Skeletal muscle satellite cell (primary cell): ENCODE measurements around the gene SELENON.

ENCODE experiments used
- H3K27me3 ChIP-seq: 2 replicates; pipeline ENCODE4 v1.7.0; 2013; ENCODE audit warnings: low read length; ENCODE audit not compliant: control insufficient read depth, insufficient read depth
- H3K36me3 ChIP-seq: 2 replicates; pipeline ENCODE4 v1.7.0; 2013; ENCODE audit warnings: mild to moderate bottlenecking, control low read depth, low read length; ENCODE audit not compliant: insufficient read depth
- H3K4me1 ChIP-seq: 2 replicates; pipeline ENCODE4 v1.7.0; 2013; ENCODE audit warnings: low read length; ENCODE audit not compliant: control insufficient read depth, insufficient read depth
- H3K4me2 ChIP-seq: 2 replicates; pipeline ENCODE4 v1.7.0; 2013; ENCODE audit warnings: mild to moderate bottlenecking, low read length
- H3K4me3 ChIP-seq: 2 replicates; pipeline ENCODE4 v1.7.0; 2013; ENCODE audit warnings: low read length
- H3K9ac ChIP-seq: 2 replicates; pipeline ENCODE4 v1.7.0; 2013; ENCODE audit warnings: mild to moderate bottlenecking, low read depth, low read length, moderate library complexity
- H3K9me3 ChIP-seq: replicated peaks from 2 replicates; pipeline ENCODE4 v1.7.0; 2013; ENCODE audit warnings: mild to moderate bottlenecking, control low read depth, low read length

The SELENON gene

DNA sequence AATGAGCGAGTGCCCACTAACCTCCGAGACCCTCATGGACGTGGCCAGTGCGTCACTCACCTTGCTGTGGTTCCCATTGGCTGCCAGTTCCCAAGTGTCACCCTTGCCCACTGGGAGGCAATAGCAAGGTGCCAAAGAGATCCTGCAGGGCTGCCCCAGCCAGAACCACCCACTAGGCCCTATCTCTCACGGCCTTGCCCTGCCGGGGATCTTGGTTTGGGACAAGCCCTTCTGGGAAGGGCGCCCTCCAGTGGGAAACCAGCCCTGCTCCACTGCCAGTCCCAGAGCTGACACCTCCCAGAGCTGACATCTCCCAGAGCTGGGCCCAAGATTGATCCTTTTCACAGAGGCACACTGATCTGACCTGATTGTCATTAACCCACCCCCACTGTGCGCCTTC, 2.1 kb upstream of the SELENON start:
- Histone ChIP-seq H3K4me3 (no peak overlapping the region), H3K4me1 (peaks cover 7% of the 10 kb centered on the region), H3K4me2 (no peak overlapping the region), H3K9ac (no peak overlapping the region), H3K36me3 (no peaks in the 10 kb centered on the region), H3K27me3 (peaks cover 15% of the 10 kb centered on the region), H3K9me3 (no peaks in the 10 kb centered on the region)

DNA sequence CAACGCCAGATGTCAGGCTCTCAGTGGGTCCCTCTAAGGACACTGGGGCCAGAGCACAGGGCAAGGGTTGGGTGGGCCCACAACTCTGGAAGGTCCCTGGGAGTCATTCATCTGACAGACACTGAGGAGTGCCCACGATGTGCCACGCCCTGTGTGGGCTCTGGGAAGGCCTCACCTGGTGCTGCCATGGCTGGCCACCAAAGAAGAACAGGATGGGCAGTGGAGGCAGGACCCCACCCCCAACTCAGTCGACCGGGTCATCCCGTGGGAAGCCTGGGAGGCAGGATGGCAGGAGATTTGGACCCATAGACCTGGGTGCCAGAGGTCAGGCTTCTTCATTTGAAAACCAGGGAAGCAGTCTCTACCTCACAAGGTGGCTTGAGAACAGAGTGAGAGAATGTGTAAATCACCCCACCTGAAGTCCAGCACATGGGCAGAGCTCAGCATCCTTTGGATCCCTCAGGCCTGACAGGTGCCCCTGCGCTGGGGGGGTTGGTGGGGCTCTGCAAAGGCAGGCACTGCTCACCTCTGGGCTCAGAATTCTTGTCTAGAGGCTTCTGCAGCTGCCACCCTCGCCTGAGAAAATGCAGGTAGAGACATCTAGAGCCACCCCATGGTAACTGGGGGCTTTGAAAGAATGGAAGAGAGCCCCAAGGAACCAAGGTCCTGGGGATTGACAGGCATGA, 1.2 kb upstream of the SELENON start:
- H3K4me3 ChIP-seq, result no peak overlapping the region
- H3K9ac ChIP-seq, result no peak overlapping the region
- H3K9me3 ChIP-seq, result no peaks in the 10 kb centered on the region
- no peaks in the 10 kb centered on the region for H3K36me3 ChIP-seq
- H3K4me1 ChIP-seq, result peaks cover 8% of the 10 kb centered on the region
- peaks cover 12% of the 10 kb centered on the region for H3K27me3 ChIP-seq
- H3K4me2 ChIP-seq, result no peak overlapping the region

DNA sequence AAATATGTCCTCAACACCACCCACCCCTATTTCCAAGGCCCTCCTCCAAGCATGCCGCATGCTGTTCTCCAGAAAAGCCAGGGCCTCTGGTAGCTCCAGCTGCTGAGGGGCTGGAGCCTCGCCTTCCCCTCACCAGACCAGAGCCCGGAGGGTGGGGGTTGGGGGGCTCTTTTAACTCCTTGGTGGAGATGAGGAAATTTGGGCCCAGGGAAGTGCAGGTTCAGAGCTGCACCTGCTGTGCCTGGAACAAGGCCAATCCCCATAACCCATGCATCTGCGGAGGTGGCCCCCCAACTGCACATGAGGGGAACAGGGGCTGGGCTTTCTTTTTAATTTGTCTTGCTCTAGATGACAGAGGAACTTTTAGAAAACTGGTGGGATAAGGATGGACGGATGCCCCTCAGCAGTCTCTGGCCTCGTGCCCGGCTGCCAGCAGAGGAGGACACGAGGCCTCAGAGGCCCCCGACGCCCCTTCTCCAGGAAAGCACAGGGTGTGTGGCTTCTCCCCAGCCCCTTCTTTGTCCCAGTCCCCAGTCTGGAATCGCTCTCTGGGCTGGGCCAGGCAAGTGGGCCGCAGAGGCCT, 550 bp upstream of the SELENON start:
- H3K4me1 ChIP-seq, result peaks cover 13% of the 10 kb centered on the region

DNA sequence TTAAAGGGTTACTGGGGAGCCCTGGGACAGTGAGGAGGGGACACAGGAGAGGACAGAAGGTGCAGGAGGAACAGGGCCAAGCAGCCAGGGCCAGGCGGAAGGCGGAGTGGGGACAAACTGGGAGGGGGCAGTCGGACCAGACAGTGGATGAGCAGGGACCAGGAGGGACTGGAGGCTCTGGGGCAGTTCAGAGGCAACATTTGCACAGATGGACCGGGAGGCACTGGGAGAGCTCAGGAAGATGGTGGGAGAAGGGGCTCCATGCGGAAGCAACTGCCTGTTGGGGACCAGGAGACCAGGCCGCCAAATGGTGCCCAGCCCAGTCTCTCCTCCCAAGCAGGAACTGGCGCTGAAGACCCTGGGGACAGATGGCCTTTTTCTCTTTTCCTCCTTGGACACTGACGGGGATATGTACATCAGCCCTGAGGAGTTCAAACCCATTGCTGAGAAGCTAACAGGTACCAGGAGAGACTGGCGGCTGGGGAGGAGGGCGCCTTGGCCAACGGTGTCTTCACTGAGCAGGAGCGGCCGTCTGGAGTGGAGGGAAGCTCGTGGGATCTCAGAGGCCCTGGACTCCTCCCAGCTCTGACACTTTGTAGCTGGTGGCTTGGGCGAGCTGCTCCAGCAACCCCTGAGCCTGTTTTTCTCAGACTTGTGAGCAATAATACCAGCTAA, 847 bp downstream of the SELENON start:
- Histone ChIP-seq H3K4me1 (peaks cover 27% of the 10 kb centered on the region), H3K4me3 (peak overlapping the region; percentile 83), H3K36me3 (peaks cover 4% of the 10 kb centered on the region), H3K4me2 (peak overlapping the region; percentile 99), H3K27me3 (peaks cover 6% of the 10 kb centered on the region), H3K9ac (peak overlapping the region; percentile 84), H3K9me3 (no peaks in the 10 kb centered on the region)

More for the DNA sequence above, 550 bp upstream of the SELENON start:
- no peaks in the 10 kb centered on the region for H3K9me3 ChIP-seq
- H3K27me3 ChIP-seq, result peaks cover 6% of the 10 kb centered on the region
- peak overlapping the region; percentile 81 for H3K4me2 ChIP-seq
- H3K9ac ChIP-seq, result peak overlapping the region; percentile 77
- no peaks in the 10 kb centered on the region for H3K36me3 ChIP-seq
- peak overlapping the region; percentile 65 for H3K4me3 ChIP-seq

DNA sequence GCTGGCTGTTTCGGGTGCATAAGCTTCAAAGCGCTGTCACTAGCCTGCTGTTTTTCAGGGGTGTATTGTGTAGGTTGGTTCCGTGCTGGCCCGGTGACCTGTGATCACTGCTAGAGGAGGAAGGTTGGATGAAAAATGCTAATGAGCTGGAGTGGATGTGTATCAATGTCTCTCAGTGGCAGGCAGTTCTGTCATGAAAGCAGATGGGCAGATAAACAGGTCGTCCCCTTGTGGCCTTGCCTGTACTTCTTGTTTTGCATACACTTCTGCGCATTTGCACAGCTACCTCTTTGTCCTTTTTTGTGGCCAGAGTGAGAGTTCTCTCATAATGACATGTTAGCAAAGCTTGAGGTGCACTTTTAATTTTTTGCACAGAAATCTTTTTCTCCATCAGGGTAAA, 2.9 kb downstream of the SELENON start:
- peaks cover 7% of the 10 kb centered on the region for H3K36me3 ChIP-seq
- no peak overlapping the region for H3K9ac ChIP-seq
- no peak overlapping the region for H3K4me3 ChIP-seq
- no peaks in the 10 kb centered on the region for H3K27me3 ChIP-seq
- H3K9me3 ChIP-seq, result no peaks in the 10 kb centered on the region
- no peak overlapping the region for H3K4me2 ChIP-seq
- H3K4me1 ChIP-seq, result peaks cover 35% of the 10 kb centered on the region

DNA sequence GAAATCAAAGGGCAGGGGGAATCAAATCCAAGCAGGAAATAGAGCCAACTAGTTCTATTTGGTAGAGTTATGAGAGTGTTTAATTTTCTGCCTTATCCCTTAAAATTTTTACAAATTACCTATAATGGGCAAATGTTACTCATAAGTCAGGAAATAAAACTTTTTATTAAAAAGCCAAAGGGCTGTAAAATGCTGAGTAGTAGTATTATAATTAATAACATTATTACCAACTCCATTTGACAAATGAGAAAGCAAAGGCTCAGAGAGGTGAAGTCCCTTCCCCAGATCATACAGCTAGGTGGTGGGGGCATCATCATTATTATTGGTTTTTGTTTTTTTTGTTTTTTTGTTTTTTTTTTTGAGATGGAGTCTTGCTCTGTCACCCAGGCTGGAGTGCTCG, 3.4 kb downstream of the SELENON start:
- no peak overlapping the region for H3K4me2 ChIP-seq
- peaks cover 35% of the 10 kb centered on the region for H3K4me1 ChIP-seq
- H3K27me3 ChIP-seq, result no peaks in the 10 kb centered on the region
- H3K9ac ChIP-seq, result no peak overlapping the region
- no peak overlapping the region for H3K4me3 ChIP-seq
- no peaks in the 10 kb centered on the region for H3K9me3 ChIP-seq
- H3K36me3 ChIP-seq, result peaks cover 7% of the 10 kb centered on the region

DNA sequence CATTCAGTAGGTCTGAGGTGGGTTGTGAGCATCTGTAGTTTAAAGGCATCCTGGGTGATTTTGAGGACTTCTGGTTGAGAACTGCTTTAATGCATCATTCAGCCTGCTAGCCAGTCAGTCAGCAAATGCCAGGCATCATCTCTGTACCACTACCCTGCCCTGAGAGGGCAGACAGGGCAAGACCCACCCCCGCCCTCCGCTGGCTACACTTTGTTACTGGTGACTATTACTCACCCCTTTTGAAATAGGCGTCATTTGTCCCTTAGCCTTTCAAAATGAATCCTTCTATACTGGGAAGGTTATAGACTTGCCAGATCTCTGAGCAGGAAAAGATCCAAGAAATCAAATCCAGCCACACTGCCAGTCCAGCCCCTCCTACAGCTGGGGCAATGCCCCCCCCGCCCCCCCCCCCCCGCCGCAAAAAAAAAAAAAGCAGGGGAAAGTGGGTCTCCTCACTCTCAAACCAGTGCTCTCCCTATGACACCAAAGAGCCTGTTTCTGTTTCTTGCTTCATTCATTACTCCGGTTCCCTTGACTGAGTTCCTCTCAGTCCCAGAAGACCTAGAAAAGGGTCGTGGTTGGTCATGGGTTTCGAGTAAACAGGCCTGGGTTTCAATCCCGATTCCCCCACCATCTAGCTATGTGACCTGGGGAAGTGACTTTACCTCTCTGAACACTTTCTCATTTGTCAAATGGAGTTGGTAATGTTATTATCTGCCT, 4.4 kb downstream of the SELENON start:
- Histone ChIP-seq H3K9me3 (no peaks in the 10 kb centered on the region), H3K4me2 (peak overlapping the region; percentile 5), H3K4me1 (peaks cover 35% of the 10 kb centered on the region), H3K27me3 (no peaks in the 10 kb centered on the region), H3K9ac (peak overlapping the region; percentile 3), H3K4me3 (no peak overlapping the region), H3K36me3 (peaks cover 13% of the 10 kb centered on the region)

DNA sequence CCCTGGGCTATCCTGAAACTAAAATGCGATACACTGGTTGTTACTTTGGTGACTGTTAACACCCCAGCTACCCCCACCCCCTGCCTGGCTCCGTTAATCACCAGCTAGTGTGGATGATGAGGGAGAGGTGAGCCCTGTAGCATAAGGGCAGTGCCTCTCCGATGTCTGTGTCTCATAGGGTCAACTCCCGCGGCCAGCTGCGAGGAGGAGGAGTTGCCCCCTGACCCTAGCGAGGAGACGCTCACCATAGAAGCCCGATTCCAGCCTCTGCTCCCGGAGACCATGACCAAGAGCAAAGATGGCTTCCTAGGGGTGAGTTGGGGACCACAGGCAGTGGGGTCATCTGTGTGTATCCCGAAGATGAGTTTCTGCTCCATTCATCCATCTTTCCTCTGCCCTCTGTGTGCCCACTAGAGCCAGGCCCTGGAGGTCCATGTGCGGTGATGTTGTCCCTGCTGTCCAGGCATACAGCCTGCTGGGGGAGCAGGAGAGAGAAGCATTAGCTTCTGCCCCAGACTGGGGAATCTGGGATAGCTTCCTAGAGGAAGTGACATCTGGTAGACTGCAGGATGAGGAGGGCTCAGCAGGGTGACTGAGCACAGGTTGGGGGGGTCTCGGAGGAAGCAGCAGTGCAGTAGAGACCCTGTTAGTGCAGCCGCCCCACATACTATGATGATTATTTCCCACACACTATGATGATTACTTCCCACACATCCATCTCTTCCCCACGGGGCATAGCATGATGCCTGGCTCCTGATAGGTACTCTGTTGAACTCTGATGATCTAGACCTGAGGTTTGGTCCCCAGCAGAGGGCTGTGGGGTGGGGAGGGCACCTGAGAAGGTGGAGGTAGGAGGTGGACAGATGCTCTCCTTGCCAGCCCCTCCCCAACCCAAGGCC, 5.2 kb downstream of the SELENON start:
- no peak overlapping the region for H3K4me3 ChIP-seq
- H3K9ac ChIP-seq, result no peak overlapping the region
- peaks cover 19% of the 10 kb centered on the region for H3K36me3 ChIP-seq
- H3K27me3 ChIP-seq, result no peaks in the 10 kb centered on the region
- H3K4me1 ChIP-seq, result peaks cover 35% of the 10 kb centered on the region
- peak overlapping the region; percentile 59 for H3K4me2 ChIP-seq
- H3K9me3 ChIP-seq, result no peaks in the 10 kb centered on the region

DNA sequence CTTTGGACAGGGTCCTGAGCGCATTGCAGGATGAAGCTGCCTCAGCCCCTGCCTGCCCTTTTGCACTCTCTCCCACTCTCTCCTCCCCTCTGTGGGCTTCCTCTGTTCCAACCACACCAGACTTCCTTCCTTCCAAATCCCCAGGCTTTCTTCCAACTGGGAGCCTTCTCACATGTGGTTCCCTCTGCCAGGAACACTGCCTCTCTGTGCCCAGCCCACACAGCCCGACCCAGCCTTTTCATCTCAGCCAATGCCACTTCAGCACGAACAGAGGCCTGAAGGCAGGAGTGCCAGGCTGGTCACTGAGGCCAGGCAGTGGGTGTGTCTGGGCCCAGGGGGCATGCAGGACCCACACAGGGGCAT, 5.9 kb downstream of the SELENON start:
- Histone ChIP-seq H3K4me1 (peaks cover 32% of the 10 kb centered on the region), H3K9me3 (no peaks in the 10 kb centered on the region), H3K27me3 (no peaks in the 10 kb centered on the region), H3K4me3 (peak overlapping the region; percentile 21), H3K4me2 (peak overlapping the region; percentile 59), H3K36me3 (peaks cover 26% of the 10 kb centered on the region), H3K9ac (no peak overlapping the region)

DNA sequence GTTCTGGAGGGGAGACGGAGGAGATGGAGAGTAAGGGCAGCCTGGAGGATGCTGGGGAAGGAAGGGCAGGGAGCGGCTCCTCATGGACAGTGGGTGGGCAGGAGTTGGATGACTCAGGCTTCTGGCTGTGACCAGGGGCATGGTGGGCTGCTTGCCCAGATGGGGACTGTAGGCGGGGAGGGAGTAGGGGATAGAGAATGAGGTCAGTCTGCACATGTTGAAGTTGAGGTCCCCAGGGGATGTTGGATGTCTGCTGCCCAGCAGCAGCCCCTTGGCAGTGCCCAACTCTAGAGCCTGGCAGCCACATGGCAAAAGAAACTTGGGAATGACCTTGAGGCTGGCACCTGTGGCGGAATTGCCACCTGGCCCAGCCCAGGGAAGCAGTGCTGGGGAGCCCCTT, 6.4 kb downstream of the SELENON start:
- Histone ChIP-seq H3K4me3 (peak overlapping the region; percentile 21), H3K4me1 (peaks cover 27% of the 10 kb centered on the region), H3K9me3 (no peaks in the 10 kb centered on the region), H3K9ac (no peak overlapping the region), H3K4me2 (peak overlapping the region; percentile 59), H3K36me3 (peaks cover 31% of the 10 kb centered on the region), H3K27me3 (no peaks in the 10 kb centered on the region)
